ENCODE data around the gene HLA-B.

HLA-B gene

GRCh38 chr6:31309641-31310040 lies 47.3 kb downstream of the HLA-B start:
- H4K20me1 ChIP-seq (ENCODE audit: insufficient read depth, low read length): no peaks in the 10 kb centered on the region
- H3K9ac ChIP-seq (ENCODE audit: low read length): no peak overlapping the region
- H3K27me3 ChIP-seq (replicated peaks; ENCODE audit: insufficient read depth, low read length): no peaks in the 10 kb centered on the region
- H3K4me1 ChIP-seq (ENCODE audit: low read length): no peaks in the 10 kb centered on the region
- no peaks in the 10 kb centered on the region for H3F3A ChIP-seq (ENCODE audit: insufficient read depth, low read length)
- no peak overlapping the region for H3K4me3 ChIP-seq (ENCODE audit: low read length)
- no peak for DNase-seq
- H2AFZ ChIP-seq (ENCODE audit: low read length): no peak overlapping the region
- H3K79me2 ChIP-seq (ENCODE audit: low read length): no peaks in the 10 kb centered on the region
- H3K4me2 ChIP-seq (ENCODE audit: low read depth, low read length): no peak overlapping the region
- no peaks in the 10 kb centered on the region for H3K9me2 ChIP-seq (replicated peaks; ENCODE audit: insufficient read depth, low read length)
- no peak overlapping the region for H3K27ac ChIP-seq (ENCODE audit: low read length)
- H3K9me3 ChIP-seq (replicated peaks; ENCODE audit: insufficient read depth, low read length): no peaks in the 10 kb centered on the region
- TF ChIP-seq CTCF (IDR thresholded peaks at IDR 0.05; ENCODE audit: low read length) (no peak), EZH2phosphoT487 (IDR thresholded peaks at IDR 0.05; ENCODE audit: low read length) (no peak), EZH2 (optimal IDR thresholded peaks at IDR 0.05; ENCODE audit: low read depth, low read length) (no peak)
- H3K36me3 ChIP-seq (replicated peaks; ENCODE audit: insufficient read depth, low read length): no peaks in the 10 kb centered on the region

GRCh38 chr6:31308845-31309175 lies 48.2 kb downstream of the HLA-B start:
- DNase-seq: no peak
- TF ChIP-seq EZH2 (optimal IDR thresholded peaks at IDR 0.05; ENCODE audit: low read depth, low read length) (no peak), CTCF (IDR thresholded peaks at IDR 0.05; ENCODE audit: low read length) (no peak), EZH2phosphoT487 (IDR thresholded peaks at IDR 0.05; ENCODE audit: low read length) (no peak)
- H3K27me3 ChIP-seq (replicated peaks; ENCODE audit: insufficient read depth, low read length): no peaks in the 10 kb centered on the region

GRCh38 chr6:31308050-31308844 lies 48.7 kb downstream of the HLA-B start:
- Histone ChIP-seq H3K4me3 (ENCODE audit: low read length) (peak overlapping the region; percentile 52), H3K79me2 (ENCODE audit: low read length) (no peaks in the 10 kb centered on the region), H3K4me1 (ENCODE audit: low read length) (no peaks in the 10 kb centered on the region), H3K27me3 (replicated peaks; ENCODE audit: insufficient read depth, low read length) (no peaks in the 10 kb centered on the region), H2AFZ (ENCODE audit: low read length) (peak overlapping the region; percentile 59), H3K36me3 (replicated peaks; ENCODE audit: insufficient read depth, low read length) (no peaks in the 10 kb centered on the region), H3K4me2 (ENCODE audit: low read depth, low read length) (peak overlapping the region; percentile 57), H3K9me2 (replicated peaks; ENCODE audit: insufficient read depth, low read length) (no peaks in the 10 kb centered on the region), H3F3A (ENCODE audit: insufficient read depth, low read length) (no peaks in the 10 kb centered on the region), H3K9ac (ENCODE audit: low read length) (no peak overlapping the region), H4K20me1 (ENCODE audit: insufficient read depth, low read length) (no peaks in the 10 kb centered on the region), H3K27ac (ENCODE audit: low read length) (no peak overlapping the region), H3K9me3 (replicated peaks; ENCODE audit: insufficient read depth, low read length) (no peaks in the 10 kb centered on the region)
- peak; percentile 67 for DNase-seq
- TF ChIP-seq CTCF (IDR thresholded peaks at IDR 0.05; ENCODE audit: low read length): no peak

More at GRCh38 chr6:31308845-31309175, 48.2 kb downstream of the HLA-B start:
- no peaks in the 10 kb centered on the region for H3K9me2 ChIP-seq (replicated peaks; ENCODE audit: insufficient read depth, low read length)
- no peak overlapping the region for H3K4me3 ChIP-seq (ENCODE audit: low read length)
- no peaks in the 10 kb centered on the region for H3F3A ChIP-seq (ENCODE audit: insufficient read depth, low read length)
- H3K9me3 ChIP-seq (replicated peaks; ENCODE audit: insufficient read depth, low read length): no peaks in the 10 kb centered on the region
- H4K20me1 ChIP-seq (ENCODE audit: insufficient read depth, low read length): no peaks in the 10 kb centered on the region
- no peaks in the 10 kb centered on the region for H3K4me1 ChIP-seq (ENCODE audit: low read length)
- H3K79me2 ChIP-seq (ENCODE audit: low read length): no peaks in the 10 kb centered on the region
- peak overlapping the region; percentile 59; the same call in 1 of the 2 replicates for H2AFZ ChIP-seq (ENCODE audit: low read length)
- H3K27ac ChIP-seq (ENCODE audit: low read length): no peak overlapping the region
- H3K4me2 ChIP-seq (ENCODE audit: low read depth, low read length): peak overlapping the region; percentile 57; the same call in 1 of the 2 replicates
- no peaks in the 10 kb centered on the region for H3K36me3 ChIP-seq (replicated peaks; ENCODE audit: insufficient read depth, low read length)
- H3K9ac ChIP-seq (ENCODE audit: low read length): no peak overlapping the region
